T-cell (primary cell): Measurements from ENCODE around the gene PIGR. TPM values are rescaled to one million over a fixed set of nuclear protein-coding genes. Genes with fewer than 3 reads are reported as not detected.

Source experiments
- ATAC-seq, 4 experiments: fragments of 200-7000 bp in 3 of 4; fragments of 150-1000 bp in 1 of 4; cut with Tn5 transposase; replicated peaks in 1 of 4; 1 replicate in 3 of 4; 2 replicates in 1 of 4; pipeline ENCODE4 v1.10.0; 2021; ENCODE audit warnings: moderate library complexity in 3 of 4, mild to moderate bottlenecking in 2 of 4, moderate number of reproducible peaks in 1 of 4
- CTCF ChIA-PET, 2 donors: fragments of 300-600 bp; sonication (Branson Sonifier 250); formaldehyde crosslinking; loops; one replicate each; lab custom pipeline; 2022; ENCODE audit warnings: antibody characterized with exemption in 2 of 2; lab: Charles Lee
- POLR2A ChIA-PET, 2 donors: fragments of 300-600 bp; sonication (Branson Sonifier 250); formaldehyde crosslinking; loops; one replicate each; lab custom pipeline; 2022; ENCODE audit warnings: antibody characterized with exemption in 2 of 2; lab: Charles Lee
- DNase-seq, 35 experiments: peaks; one replicate each; pipeline versions ENCODE4 v3.0.0 to v3.0.0-alpha.2; 2013 to 2023
- H3K27ac ChIP-seq: one replicate; pipeline ENCODE4 v1.5.1; 2013; ENCODE audit warnings: low read length
- H3K27me3 ChIP-seq, 2 experiments: replicated peaks in 1 of 2; 1 replicate in 1 of 2; 2 replicates in 1 of 2; pipeline versions ENCODE4 v1.6.1 to v1.7.0; 2013; ENCODE audit warnings: low read length in 1 of 2, mixed read lengths in 1 of 2; ENCODE audit not compliant: control insufficient read depth in 2 of 2, insufficient read depth in 2 of 2; ENCODE audit errors: extremely low read depth in 1 of 2
- H3K36me3 ChIP-seq, 2 donors: 1 replicate in 1 of 2; 2 replicates in 1 of 2; pipeline versions ENCODE4 v1.6.1 to v1.7.0; 2013; ENCODE audit warnings: low read length in 1 of 2; ENCODE audit not compliant: control insufficient read depth in 2 of 2, insufficient read depth in 1 of 2; ENCODE audit errors: extremely low read depth in 1 of 2
- H3K4me1 ChIP-seq, 2 experiments: 1 replicate in 1 of 2; 2 replicates in 1 of 2; pipeline versions ENCODE4 v1.6.1 to v1.7.0; 2013; ENCODE audit warnings: low read length in 2 of 2, mixed read lengths in 1 of 2; ENCODE audit not compliant: insufficient read depth in 2 of 2, control insufficient read depth in 1 of 2; ENCODE audit errors: extremely low read depth in 1 of 2
- H3K4me3 ChIP-seq, 2 donors: 1 replicate in 1 of 2; 2 replicates in 1 of 2; pipeline versions ENCODE4 v1.5.1 to v1.7.0; 2013; ENCODE audit warnings: mild to moderate bottlenecking in 2 of 2, low read length in 1 of 2, moderate library complexity in 1 of 2; ENCODE audit not compliant: control insufficient read depth in 1 of 2; ENCODE audit errors: extremely low read depth in 1 of 2
- H3K9me3 ChIP-seq: 2 replicates; pipeline ENCODE4 v1.7.0; 2013
- H3K27ac Mint-ChIP-seq, 2 donors: one replicate each; pipeline ENCODE4 v1.8.0; 2020 to 2021; ENCODE audit warnings: mild to moderate bottlenecking in 2 of 2, mixed read lengths in 2 of 2
- H3K27me3 Mint-ChIP-seq, 2 donors: one replicate each; pipeline ENCODE4 v1.8.0; 2021 to 2022; ENCODE audit warnings: mixed read lengths in 2 of 2
- H3K36me3 Mint-ChIP-seq: one replicate; pipeline ENCODE4 v1.8.0; 2021; ENCODE audit warnings: mixed read lengths
- H3K4me1 Mint-ChIP-seq, 3 donors: one replicate each; pipeline ENCODE4 v1.8.0; 2020 to 2022; ENCODE audit warnings: mixed read lengths in 3 of 3, mild to moderate bottlenecking in 1 of 3
- H3K4me3 Mint-ChIP-seq, 3 donors: one replicate each; pipeline ENCODE4 v1.8.0; 2020 to 2022; ENCODE audit warnings: mild to moderate bottlenecking in 3 of 3, mixed read lengths in 3 of 3, moderate library complexity in 3 of 3
- H3K9me3 Mint-ChIP-seq, 3 donors: one replicate each; pipeline ENCODE4 v1.8.0; 2020 to 2022; ENCODE audit warnings: mixed read lengths in 3 of 3
- WGBS: methylation state at CpG from one replicate; pipeline ENCODE4 v1.1.5; 2013; ENCODE audit warnings: missing lambda C conversion rate; ENCODE audit not compliant: insufficient coverage; 5-methylcytosine and 5-hydroxymethylcytosine counted together
- total RNA-seq, 35 experiments: library from RNA in 6 of 35; stranded (reverse) in 6 of 35; fragments of 120-200 nt in 1 of 35; gene quantifications; one replicate each; pipeline versions ENCODE4 v1.2.1 to v1.2.4 and lab custom pipeline; 2013 to 2026

The PIGR gene
- total RNA-seq (1 to 10 TPM in 3 of 5 donors, not detected in 2; 2.7 to 6.7 (median 3.2) TPM), total RNA-seq (lab: John Stamatoyannopoulos, UW) (0 to 0.37 (median 0.06) reads per million in 29 experiments)
- total RNA-seq (2013): not detected

GRCh38 chr1:206946261-206946660 lies at the start of gene PIGR:
Gene PIGR (minus strand): TSS chr1:206946466. CDS start chr1:206940531, 5,935 bp downstream.
- ChIA-PET CTCF (interaction anchor here in 1 of 2 donors (1.5 kb wide), 1 partner anchor 10 kb away, joined by 3 read pairs; no protein-coding TSS in a partner anchor), POLR2A (no interaction called here)
- Mint-ChIP-seq H3K4me3 (no peak within 1 kb of the TSS), H3K36me3 (peaks cover 4% of the 10 kb centered on the region), H3K9me3 (peaks cover 0 to 4% (median 0%) of the 10 kb centered on the region in 3 donors), H3K4me1 (peaks cover 0 to 6% (median 0%) of the 10 kb centered on the region in 3 donors), H3K27me3 (peaks cover 4 to 15% of the 10 kb centered on the region in 2 donors), H3K27ac (peak within 1 kb of the TSS in 1 of 2 donors; percentile 63)
- DNase-seq (no peak), ATAC-seq (no peak)
- Histone ChIP-seq H3K4me1 (peaks cover 0 to 13% of the 10 kb centered on the region in 2 experiments), H3K9me3 (no peaks in the 10 kb centered on the region), H3K27me3 (peaks cover 0 to 14% of the 10 kb centered on the region in 2 experiments), H3K36me3 (no peaks in the 10 kb centered on the region), H3K27ac (no peak within 1 kb of the TSS), H3K4me3 (no peak within 1 kb of the TSS)
- 82% methylated on average over 4 of the region's 7 CpGs for WGBS

GRCh38 chr1:206992790-206993189 lies 46.5 kb upstream of the PIGR start:
- no peak overlapping the region for H3K27ac ChIP-seq
- no peak overlapping the region for H3K4me3 ChIP-seq
- no peak for ATAC-seq
- no peaks in the 10 kb centered on the region for H3K36me3 ChIP-seq
- ChIA-PET CTCF (no interaction called here), POLR2A (no interaction called here)
- no peaks in the 10 kb centered on the region for H3K4me1 Mint-ChIP-seq
- H3K36me3 Mint-ChIP-seq: no peaks in the 10 kb centered on the region
- H3K27ac Mint-ChIP-seq: no peak overlapping the region
- no peak overlapping the region for H3K4me3 Mint-ChIP-seq
- no peaks in the 10 kb centered on the region for H3K9me3 ChIP-seq
- peaks cover 24 to 27% of the 10 kb centered on the region in 2 donors for H3K27me3 Mint-ChIP-seq
- no peak for DNase-seq
- no peaks in the 10 kb centered on the region for H3K4me1 ChIP-seq
- H3K9me3 Mint-ChIP-seq: no peaks in the 10 kb centered on the region
- peaks cover 0 to 13% of the 10 kb centered on the region in 2 experiments for H3K27me3 ChIP-seq

- CTCF ChIA-PET: interaction anchor here in 1 of 2 donors (0.6 kb wide), 1 partner anchor 23 kb away, joined by 4 read pairs; no protein-coding TSS in a partner anchor
- Histone ChIP-seq H3K36me3 (no peaks in the 10 kb centered on the region), H3K9me3 (no peaks in the 10 kb centered on the region), H3K4me3 (no peak overlapping the region), H3K27me3 (peaks cover 0 to 15% of the 10 kb centered on the region in 2 experiments), H3K4me1 (no peaks in the 10 kb centered on the region), H3K27ac (no peak overlapping the region)
- Mint-ChIP-seq H3K4me3 (no peak overlapping the region), H3K36me3 (no peaks in the 10 kb centered on the region), H3K27me3 (peaks cover 37 to 43% of the 10 kb centered on the region in 2 donors), H3K4me1 (no peaks in the 10 kb centered on the region), H3K9me3 (no peaks in the 10 kb centered on the region), H3K27ac (no peak overlapping the region)
- 100% methylated on average over 1 of the region's 1 CpG for WGBS
- ATAC-seq: no peak
- POLR2A ChIA-PET: no interaction called here
- no peak for DNase-seq
These were observed 41.6 kb upstream of the PIGR start for GRCh38 chr1:206987873-206988272.

- DNase-seq (no peak), ATAC-seq (no peak)
- peaks cover 0 to 11% of the 10 kb centered on the region in 2 experiments for H3K27me3 ChIP-seq
- H3K4me3 ChIP-seq: no peak overlapping the region
- H3K4me3 Mint-ChIP-seq: no peak overlapping the region
- no peaks in the 10 kb centered on the region for H3K36me3 Mint-ChIP-seq
- ChIA-PET CTCF (no interaction called here), POLR2A (no interaction called here)
- H3K9me3 ChIP-seq: no peaks in the 10 kb centered on the region
- no peaks in the 10 kb centered on the region for H3K4me1 Mint-ChIP-seq
- H3K9me3 Mint-ChIP-seq: no peaks in the 10 kb centered on the region
- H3K27ac Mint-ChIP-seq: no peak overlapping the region
- 100% methylated on average over 2 of the region's 3 CpGs for WGBS
- no peaks in the 10 kb centered on the region for H3K4me1 ChIP-seq
- H3K27me3 Mint-ChIP-seq: peaks cover 31 to 34% of the 10 kb centered on the region in 2 donors
- no peaks in the 10 kb centered on the region for H3K36me3 ChIP-seq
- H3K27ac ChIP-seq: no peak overlapping the region
These were observed 40.6 kb upstream of the PIGR start for GRCh38 chr1:206986885-206987284.

GRCh38 chr1:206986402-206986801 lies 40.1 kb upstream of the PIGR start:
- peaks cover 0 to 10% of the 10 kb centered on the region in 2 experiments for H3K27me3 ChIP-seq
- ATAC-seq: no peak
- Mint-ChIP-seq H3K27me3 (peaks cover 28 to 31% of the 10 kb centered on the region in 2 donors), H3K36me3 (no peaks in the 10 kb centered on the region), H3K9me3 (no peaks in the 10 kb centered on the region), H3K4me1 (no peaks in the 10 kb centered on the region), H3K27ac (no peak overlapping the region), H3K4me3 (no peak overlapping the region)
- H3K9me3 ChIP-seq: no peaks in the 10 kb centered on the region
- no peak overlapping the region for H3K27ac ChIP-seq
- WGBS: no CpG with 5 or more reads among the region's 3 CpGs
- no peak overlapping the region for H3K4me3 ChIP-seq
- CTCF ChIA-PET: interaction anchor here (0.8 to 1.1 kb wide), 4 partner anchors 10 to 329 kb away, joined by 3 to 4 read pairs (median 4); no protein-coding TSS in a partner anchor
- no peaks in the 10 kb centered on the region for H3K4me1 ChIP-seq
- POLR2A ChIA-PET: no interaction called here
- no peak for DNase-seq
- no peaks in the 10 kb centered on the region for H3K36me3 ChIP-seq

- no peaks in the 10 kb centered on the region for H3K4me1 ChIP-seq
- POLR2A ChIA-PET: interaction anchor here in 1 of 2 donors (0.6 kb wide), 1 partner anchor 42 kb away, joined by 3 read pairs; no protein-coding TSS in a partner anchor
- 86% methylated on average over 6 of the region's 10 CpGs for WGBS
- no peaks in the 10 kb centered on the region for H3K4me1 Mint-ChIP-seq
- H3K9me3 ChIP-seq: no peaks in the 10 kb centered on the region
- no peak overlapping the region for H3K4me3 ChIP-seq
- H3K27me3 Mint-ChIP-seq: peaks cover 21 to 29% of the 10 kb centered on the region in 2 donors
- CTCF ChIA-PET: no interaction called here
- no peaks in the 10 kb centered on the region for H3K9me3 Mint-ChIP-seq
- H3K27ac Mint-ChIP-seq: no peak overlapping the region
- no peaks in the 10 kb centered on the region for H3K36me3 Mint-ChIP-seq
- H3K27ac ChIP-seq: no peak overlapping the region
- DNase-seq: no peak
- peaks cover 0 to 10% of the 10 kb centered on the region in 2 experiments for H3K27me3 ChIP-seq
- no peaks in the 10 kb centered on the region for H3K36me3 ChIP-seq
- ATAC-seq: no peak
- H3K4me3 Mint-ChIP-seq: no peak overlapping the region
These were observed 39.0 kb upstream of the PIGR start for GRCh38 chr1:206985162-206985749.
